ENCODE data around the gene VAC14. TPM values are rescaled to one million over a fixed set of nuclear protein-coding genes. Genes with fewer than 3 reads are reported as not detected.

VAC14 gene
- total RNA-seq, 1 experiment from 2014 or later: 49.9 TPM

DNA sequence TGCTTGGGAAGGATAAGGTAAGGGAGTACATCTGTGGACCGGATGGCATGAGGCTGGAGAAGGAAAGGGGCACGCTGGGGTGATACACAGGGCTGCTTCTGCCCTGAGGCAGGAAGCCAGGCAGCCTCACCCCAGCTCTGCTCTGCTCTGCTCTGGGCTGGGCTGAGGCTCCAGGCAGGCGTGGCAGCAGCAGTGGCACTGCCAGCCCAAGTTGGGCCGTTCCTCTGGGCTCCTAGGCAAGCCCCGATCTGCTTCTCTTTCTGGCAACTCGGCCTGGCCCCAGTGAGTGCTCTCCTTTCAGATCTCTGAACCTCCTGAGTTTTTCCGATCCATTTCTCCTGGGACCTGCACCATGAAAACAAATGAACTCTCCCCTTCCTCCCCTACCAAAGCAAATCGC, 44.9 kb downstream of the VAC14 start:
- no peak overlapping the region for H3K4me2 ChIP-seq (ENCODE audit: insufficient read depth, insufficient read length, low read length)

More for the DNA sequence above, 44.9 kb downstream of the VAC14 start:
- TF ChIP-seq, protein P1, sequence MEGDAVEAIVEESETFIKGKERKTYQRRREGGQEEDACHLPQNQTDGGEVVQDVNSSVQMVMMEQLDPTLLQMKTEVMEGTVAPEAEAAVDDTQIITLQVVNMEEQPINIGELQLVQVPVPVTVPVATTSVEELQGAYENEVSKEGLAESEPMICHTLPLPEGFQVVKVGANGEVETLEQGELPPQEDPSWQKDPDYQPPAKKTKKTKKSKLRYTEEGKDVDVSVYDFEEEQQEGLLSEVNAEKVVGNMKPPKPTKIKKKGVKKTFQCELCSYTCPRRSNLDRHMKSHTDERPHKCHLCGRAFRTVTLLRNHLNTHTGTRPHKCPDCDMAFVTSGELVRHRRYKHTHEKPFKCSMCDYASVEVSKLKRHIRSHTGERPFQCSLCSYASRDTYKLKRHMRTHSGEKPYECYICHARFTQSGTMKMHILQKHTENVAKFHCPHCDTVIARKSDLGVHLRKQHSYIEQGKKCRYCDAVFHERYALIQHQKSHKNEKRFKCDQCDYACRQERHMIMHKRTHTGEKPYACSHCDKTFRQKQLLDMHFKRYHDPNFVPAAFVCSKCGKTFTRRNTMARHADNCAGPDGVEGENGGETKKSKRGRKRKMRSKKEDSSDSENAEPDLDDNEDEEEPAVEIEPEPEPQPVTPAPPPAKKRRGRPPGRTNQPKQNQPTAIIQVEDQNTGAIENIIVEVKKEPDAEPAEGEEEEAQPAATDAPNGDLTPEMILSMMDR (conservative IDR thresholded peaks at IDR 0.05): no peak
- Histone ChIP-seq H3K14ac (ENCODE audit: insufficient read depth, low read length) (no peak overlapping the region), H3K18ac (ENCODE audit: insufficient read length, low read depth, low read length) (no peak overlapping the region), H3K9ac (ENCODE audit: extremely low read depth, insufficient read length, low read length) (no peak overlapping the region), H2AFZ (ENCODE audit: low read length) (no peak overlapping the region), H3K23ac (ENCODE audit: insufficient read length, low read depth, low read length) (no peak overlapping the region), H2BK12ac (ENCODE audit: insufficient read length, low read depth, low read length) (no peak overlapping the region), H4K91ac (ENCODE audit: insufficient read length, low read depth, low read length) (no peak overlapping the region), H2BK15ac (ENCODE audit: low read depth, low read length) (no peak overlapping the region), H3K79me1 (ENCODE audit: insufficient read depth, low read depth, low read length, poor library complexity, severe bottlenecking) (no peaks in the 10 kb centered on the region), H3K27me3 (ENCODE audit: insufficient read depth, low read length) (no peaks in the 10 kb centered on the region), H4K20me1 (ENCODE audit: control insufficient read depth, insufficient read depth, insufficient read length) (no peaks in the 10 kb centered on the region), H2AK5ac (ENCODE audit: insufficient read length, low read length) (no peak overlapping the region), H3K56ac (ENCODE audit: insufficient read length, low read depth, low read length) (no peak overlapping the region), H4K8ac (replicated peaks; ENCODE audit: insufficient read length, low read depth, low read length) (no peak overlapping the region), H2BK5ac (ENCODE audit: insufficient read length, low read length) (no peak overlapping the region), H3K4me1 (ENCODE audit: insufficient read depth, low read length) (peaks cover 6% of the 10 kb centered on the region; the same call in 1 of the 2 replicates), H3K23me2 (ENCODE audit: insufficient read length, low read depth, low read length, poor library complexity, severe bottlenecking) (no peaks in the 10 kb centered on the region), H3T11ph (ENCODE audit: low read length) (no peak overlapping the region), H2BK120ac (ENCODE audit: low read depth, low read length, poor library complexity, severe bottlenecking) (no peak overlapping the region), H3K27ac (ENCODE audit: insufficient read length, low read depth, low read length) (no peak overlapping the region), H4K5ac (ENCODE audit: insufficient read length, low read depth, low read length) (no peak overlapping the region), H3K4ac (ENCODE audit: low read depth, low read length) (no peak overlapping the region), H3K9me3 (ENCODE audit: control insufficient read depth, low read depth, low read length) (no peaks in the 10 kb centered on the region), H2BK20ac (ENCODE audit: low read depth, low read length, poor library complexity, severe bottlenecking) (no peak overlapping the region), H3K79me2 (ENCODE audit: insufficient read depth, low read length) (no peaks in the 10 kb centered on the region)
- no peaks in the 10 kb centered on the region for H3K9me3 Mint-ChIP-seq
- no peak overlapping the region for H3K4me3 Mint-ChIP-seq
- peaks cover 17% of the 10 kb centered on the region in 2 experiments for H3K4me1 Mint-ChIP-seq
- no peak for DNase-seq
- peak overlapping the region in 1 of 3 experiments; percentile 36; a peak in 2 of 7 replicates for H3K27ac Mint-ChIP-seq
- peaks cover 5 to 36% (median 22%) of the 10 kb centered on the region in 3 experiments; a peak in 6 of 7 replicates for H3K36me3 Mint-ChIP-seq (ENCODE audit: insufficient read depth in 1 of 3, low read depth in 3 of 3)
- no CpG with 5 or more reads among the region's 8 CpGs for WGBS (ENCODE audit: extremely low coverage, insufficient read length, low lambda C conversion rate)
- no peaks in the 10 kb centered on the region for H3K27me3 Mint-ChIP-seq (ENCODE audit: low read depth)
